WI38 (cell line): ENCODE measurements around the gene RPEL1.
"Not testable (repeated sequence)": the region's sequence is repeated elsewhere in the genome, so short reads cannot be mapped to it uniquely, and the experiment has no call there.

Experiments
- H3K4me3 ChIP-seq: 2 replicates; pipeline ENCODE4 v1.5.1; 2011; ENCODE audit warnings: low read depth, mild to moderate bottlenecking, control low read depth, low read length
- TF ChIP-seq, protein P1 (sequence below): IDR thresholded peaks from 2 replicates; pipeline ENCODE4 v1.5.1; 2012; ENCODE audit warnings: low read depth, mild to moderate bottlenecking, control low read depth, low read length

RPEL1 gene

DNA sequence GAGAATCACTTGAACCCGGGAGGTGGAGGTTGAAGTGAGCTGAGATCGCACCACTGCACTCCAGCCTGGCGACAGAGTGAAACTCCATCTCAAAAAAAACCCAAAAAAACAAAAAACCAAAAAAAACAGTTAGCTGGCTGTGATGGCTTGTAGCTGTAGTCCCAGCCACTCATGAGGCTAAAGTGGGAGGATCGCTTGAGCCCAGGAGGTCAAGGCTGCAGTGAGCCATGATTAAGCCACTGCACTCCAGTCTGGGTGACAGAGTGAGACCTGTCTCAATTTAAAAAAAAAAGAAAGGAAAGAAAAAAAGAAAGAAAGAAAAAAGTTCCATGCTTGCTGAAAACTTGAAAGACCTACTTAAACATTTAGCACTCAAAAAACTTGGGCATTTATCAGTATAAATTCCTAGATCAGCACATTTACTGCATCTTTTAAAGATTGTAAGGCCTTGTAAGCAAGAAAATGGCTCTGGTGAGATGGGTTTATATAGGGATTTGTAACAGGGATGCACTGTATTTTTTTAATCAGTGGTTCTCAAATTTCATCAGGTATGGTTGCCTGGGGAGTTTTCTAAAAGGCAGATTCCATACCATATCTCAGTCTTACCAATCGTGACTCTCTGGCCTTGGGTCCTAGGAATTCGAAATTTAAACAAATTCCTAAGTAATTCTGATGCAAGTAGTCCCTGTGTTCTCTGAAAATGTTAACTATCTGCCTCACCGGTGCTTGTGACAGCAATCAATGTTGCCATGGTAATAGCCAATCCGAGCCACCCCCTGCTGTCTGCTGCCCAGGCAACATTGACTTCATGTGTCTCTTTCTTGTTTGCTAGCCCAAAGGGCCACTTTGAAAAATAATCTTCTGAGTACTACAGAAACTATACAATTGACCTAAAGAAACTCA is 41.1 kb upstream of the RPEL1 start:
- TF ChIP-seq, protein P1, sequence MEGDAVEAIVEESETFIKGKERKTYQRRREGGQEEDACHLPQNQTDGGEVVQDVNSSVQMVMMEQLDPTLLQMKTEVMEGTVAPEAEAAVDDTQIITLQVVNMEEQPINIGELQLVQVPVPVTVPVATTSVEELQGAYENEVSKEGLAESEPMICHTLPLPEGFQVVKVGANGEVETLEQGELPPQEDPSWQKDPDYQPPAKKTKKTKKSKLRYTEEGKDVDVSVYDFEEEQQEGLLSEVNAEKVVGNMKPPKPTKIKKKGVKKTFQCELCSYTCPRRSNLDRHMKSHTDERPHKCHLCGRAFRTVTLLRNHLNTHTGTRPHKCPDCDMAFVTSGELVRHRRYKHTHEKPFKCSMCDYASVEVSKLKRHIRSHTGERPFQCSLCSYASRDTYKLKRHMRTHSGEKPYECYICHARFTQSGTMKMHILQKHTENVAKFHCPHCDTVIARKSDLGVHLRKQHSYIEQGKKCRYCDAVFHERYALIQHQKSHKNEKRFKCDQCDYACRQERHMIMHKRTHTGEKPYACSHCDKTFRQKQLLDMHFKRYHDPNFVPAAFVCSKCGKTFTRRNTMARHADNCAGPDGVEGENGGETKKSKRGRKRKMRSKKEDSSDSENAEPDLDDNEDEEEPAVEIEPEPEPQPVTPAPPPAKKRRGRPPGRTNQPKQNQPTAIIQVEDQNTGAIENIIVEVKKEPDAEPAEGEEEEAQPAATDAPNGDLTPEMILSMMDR, result no peak
- H3K4me3 ChIP-seq, result no peak overlapping the region

DNA sequence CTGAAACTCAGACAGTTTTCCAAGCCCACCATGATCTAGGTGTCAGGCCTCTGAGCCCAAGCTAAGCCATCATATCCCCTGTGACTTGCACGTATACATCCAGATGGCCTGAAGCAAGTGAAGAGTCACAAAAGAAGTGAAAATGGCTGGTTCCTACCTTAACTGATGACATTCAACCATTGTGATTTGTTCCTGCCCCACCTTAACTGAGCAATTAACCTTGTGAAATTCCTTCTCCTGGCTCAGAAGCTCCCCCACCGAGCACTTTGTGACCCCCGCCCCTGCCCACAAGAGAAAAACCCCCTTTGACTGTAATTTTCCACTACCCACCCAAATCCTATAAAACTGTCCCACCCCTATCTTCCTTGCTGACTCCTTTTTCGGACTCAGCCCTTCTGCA is 40.3 kb upstream of the RPEL1 start:
- H3K4me3 ChIP-seq, result not testable (repeated sequence)

DNA sequence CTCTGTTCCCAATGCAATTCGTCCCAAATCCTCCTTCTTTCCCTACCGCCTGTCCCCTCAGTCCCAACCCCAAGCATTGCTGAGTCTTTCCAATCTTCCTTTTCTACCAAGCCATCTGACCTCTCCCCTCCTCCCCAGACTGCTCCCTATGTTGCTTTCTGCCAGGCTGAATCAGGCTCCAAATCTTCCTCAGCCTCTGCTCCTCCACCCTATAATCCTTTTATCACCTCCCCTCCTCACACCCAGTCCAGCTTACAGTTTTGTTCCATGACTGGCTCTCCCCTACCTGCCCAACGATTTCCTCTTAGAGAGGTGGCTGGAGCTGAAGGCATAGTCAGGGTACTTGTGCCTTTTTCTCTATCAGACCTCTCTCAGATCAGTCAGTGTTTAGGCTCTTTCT is 39.0 kb upstream of the RPEL1 start:
- H3K4me3 ChIP-seq, result not testable (repeated sequence)

DNA sequence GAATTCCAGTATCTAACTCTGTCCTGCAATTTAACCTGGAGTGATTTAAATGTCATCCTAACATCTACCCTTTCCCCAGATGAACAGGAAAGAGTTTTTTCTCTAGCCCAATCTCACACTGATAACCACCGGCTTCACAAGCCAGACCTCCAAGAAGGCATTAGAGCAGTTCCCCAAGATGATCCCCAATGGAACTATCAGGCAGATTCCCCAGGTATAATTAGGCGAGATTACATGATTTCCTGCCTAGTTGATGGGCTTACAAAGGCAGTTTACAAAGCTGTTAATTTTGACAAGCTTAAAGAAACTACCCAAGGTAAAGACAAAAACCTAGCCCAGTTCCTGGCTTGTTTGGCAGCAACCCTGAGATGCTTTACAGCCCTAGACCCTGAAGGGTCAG is 38.5 kb upstream of the RPEL1 start:
- TF ChIP-seq, protein P1, result no peak
- no peak overlapping the region for H3K4me3 ChIP-seq

DNA sequence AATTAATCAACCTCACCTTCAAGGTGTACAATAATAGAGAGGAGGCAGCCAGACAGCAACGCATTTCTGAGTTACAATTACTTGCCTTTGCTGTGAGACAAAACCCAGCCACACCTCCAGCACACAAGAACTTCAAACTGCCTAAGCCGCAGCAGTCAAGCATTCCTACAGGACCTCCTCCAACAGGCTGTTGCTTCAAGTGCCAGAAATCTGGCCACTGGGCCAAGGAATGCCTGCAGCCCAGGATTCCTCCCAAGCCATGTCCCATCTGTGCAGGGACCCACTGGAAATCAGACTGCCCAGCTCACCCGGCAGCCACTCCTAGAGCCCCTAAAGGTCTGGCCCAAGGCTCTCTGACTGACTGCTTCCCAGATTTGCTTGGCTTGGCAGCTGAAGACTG is 38.0 kb upstream of the RPEL1 start:
- not testable (repeated sequence) for H3K4me3 ChIP-seq

DNA sequence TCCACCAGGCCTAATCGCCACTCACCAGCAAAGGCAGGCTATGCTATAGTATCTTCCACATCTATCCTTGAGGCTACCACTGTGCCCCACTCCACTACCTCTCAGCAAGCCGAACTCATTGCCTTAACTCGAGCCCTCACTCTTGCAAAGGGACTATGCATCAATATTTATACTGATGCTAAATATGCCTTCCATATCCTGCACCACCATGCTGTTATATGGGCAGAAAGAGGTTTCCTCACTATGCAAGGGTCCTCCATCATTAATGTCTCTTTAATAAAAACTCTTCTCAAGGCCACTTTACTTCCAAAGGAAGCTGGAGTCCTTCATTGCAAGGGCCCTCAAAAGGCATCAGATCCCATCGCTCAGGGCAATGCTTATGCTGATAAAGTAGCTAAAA is 35.4 kb upstream of the RPEL1 start:
- H3K4me3 ChIP-seq, result not testable (repeated sequence)

DNA sequence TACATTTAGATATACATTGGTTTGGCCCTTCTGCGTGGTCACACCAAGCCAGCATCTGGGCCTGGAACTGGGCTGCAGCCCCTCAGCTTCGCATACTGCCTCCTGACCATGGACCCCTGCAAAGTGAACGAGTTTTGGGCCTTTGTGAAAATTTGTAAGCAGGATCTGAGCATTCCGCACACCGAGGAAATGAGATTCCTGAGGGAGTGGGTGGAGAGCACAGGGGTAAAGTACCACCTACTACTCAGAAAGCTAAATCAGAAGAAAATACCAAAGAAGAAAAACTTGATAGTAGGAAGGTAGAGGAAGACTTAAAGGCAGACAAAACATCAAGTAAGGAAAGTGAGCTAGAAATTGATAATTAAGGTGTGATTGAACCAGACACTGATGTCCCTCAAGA is 30.1 kb upstream of the RPEL1 start:
- no peak overlapping the region for H3K4me3 ChIP-seq
- TF ChIP-seq, protein P1, result no peak

DNA sequence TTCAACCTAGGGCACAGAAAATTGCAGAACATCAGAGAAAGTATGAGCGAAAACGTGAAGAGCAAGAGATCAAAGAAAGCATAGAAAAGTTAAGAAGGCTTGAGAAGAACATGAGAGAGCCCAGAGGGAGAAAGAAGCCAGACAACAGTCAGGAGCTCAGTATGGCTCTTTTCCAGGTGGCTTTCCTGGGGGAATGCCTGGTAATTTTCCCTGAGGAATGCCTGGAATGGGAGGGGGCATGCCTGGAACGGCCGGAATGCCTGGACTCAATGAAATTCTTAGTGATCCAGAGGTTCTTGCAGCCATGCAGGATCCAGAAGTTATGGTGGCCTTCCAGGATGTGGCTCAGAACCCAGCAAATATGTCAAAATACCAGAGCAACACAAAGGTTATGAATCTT is 29.3 kb upstream of the RPEL1 start:
- H3K4me3 ChIP-seq, result not testable (repeated sequence)

DNA sequence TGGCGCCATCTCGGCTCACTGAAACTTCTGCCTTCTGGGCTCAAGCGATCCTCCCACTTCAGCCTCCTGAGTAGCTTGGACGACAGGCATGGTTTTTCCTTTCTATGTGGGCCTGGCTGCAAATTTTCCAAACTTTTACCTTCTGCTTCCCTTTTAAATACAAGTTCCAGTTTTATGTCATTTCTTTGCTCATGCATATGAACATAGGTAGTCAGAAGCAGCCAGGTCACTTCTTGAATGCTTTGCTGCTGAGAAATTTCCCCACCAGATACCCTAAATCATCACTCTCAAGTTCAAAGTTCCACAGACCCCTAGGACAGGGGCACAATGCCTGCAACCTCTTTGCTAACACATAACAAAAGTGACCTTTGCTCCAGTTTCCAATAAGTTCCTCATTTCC is 21.6 kb upstream of the RPEL1 start:
- H3K4me3 ChIP-seq, result no peak overlapping the region
- TF ChIP-seq, protein P1, result no peak

DNA sequence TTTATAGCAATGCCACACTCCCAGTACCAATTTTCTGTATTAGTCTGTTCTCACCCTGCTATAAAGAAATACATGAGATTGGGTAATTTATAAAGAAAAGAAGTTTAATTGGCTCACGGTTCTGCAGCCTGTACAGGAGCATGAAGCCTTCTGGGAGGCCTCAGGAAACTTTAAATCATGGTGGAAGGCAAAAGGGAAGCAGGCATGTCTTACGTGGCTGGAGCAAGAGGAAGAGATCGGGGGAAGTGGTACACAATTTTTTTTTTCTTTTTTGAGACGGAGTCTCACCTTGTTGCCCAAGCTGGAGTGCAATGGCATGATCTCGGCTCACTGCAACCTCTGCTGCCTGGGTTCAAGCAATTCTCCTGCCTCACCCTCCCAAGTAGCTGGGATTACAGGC is 21.0 kb upstream of the RPEL1 start:
- not testable (repeated sequence) for H3K4me3 ChIP-seq

DNA sequence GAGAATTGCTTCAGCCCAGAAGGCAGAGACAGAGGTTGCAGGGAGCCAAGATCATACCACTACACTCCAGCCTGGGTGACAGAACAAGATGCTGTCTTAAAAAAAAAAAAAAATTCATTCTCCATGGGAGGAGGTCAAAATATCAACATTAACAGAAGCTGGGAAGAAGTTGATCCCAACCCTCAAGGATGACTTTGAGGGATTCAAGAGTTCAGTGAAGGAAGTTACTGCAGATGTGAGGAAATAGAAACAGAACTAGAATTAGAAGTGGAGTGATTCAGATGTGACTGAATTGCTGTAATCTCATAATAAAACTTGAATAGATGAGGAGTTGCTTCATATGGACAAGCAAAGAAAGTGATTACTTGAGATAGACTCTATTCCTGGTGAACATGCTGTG is 19.7 kb upstream of the RPEL1 start:
- H3K4me3 ChIP-seq, result no peak overlapping the region
- TF ChIP-seq, protein P1, result no peak
